DND-41 (cell line): Measurements from ENCODE around the gene HECW1.

Experiments
- ATAC-seq: fragments of 200-7000 bp; cut with Tn5 transposase; 3 replicates; pipeline ENCODE4 v1.9.1; 2021; ENCODE audit warnings: low read depth; ENCODE audit not compliant: insufficient read depth
- DNase-seq: peaks from one replicate; pipeline ENCODE4 v3.0.0-alpha.2; 2020
- H2AFZ ChIP-seq: 2 replicates; pipeline ENCODE4 v1.6.0; 2012; ENCODE audit warnings: low read depth, low read length
- H3K27ac ChIP-seq: 2 replicates; pipeline ENCODE4 v1.5.1; 2012; ENCODE audit warnings: low read length, inconsistent platforms
- H3K27me3 ChIP-seq: fragments of 200-600 bp; sonication (generic); 2 replicates; pipeline ENCODE4 v1.6.0; 2012; ENCODE audit warnings: low read length, mild to moderate bottlenecking, inconsistent platforms; ENCODE audit not compliant: insufficient read depth, poor library complexity
- H3K36me3 ChIP-seq: 2 replicates; pipeline ENCODE4 v1.5.1; 2012; ENCODE audit warnings: low read length, inconsistent platforms; ENCODE audit not compliant: insufficient read depth
- H3K4me1 ChIP-seq: 2 replicates; pipeline ENCODE4 v1.5.1; 2012; ENCODE audit warnings: mild to moderate bottlenecking, low read length; ENCODE audit not compliant: insufficient read depth
- H3K4me2 ChIP-seq: 2 replicates; pipeline ENCODE4 v1.6.0; 2012; ENCODE audit warnings: mild to moderate bottlenecking, moderate library complexity, low read length, inconsistent platforms; ENCODE audit not compliant: insufficient read depth
- H3K4me3 ChIP-seq, 2 experiments: fragments of 200-600 bp in 1 of 2; shearing (Covaris generic) in 1 of 2; 2 replicates each; pipeline ENCODE4 v1.5.1; 2012 to 2016; ENCODE audit warnings: inconsistent platforms in 2 of 2, low read length in 2 of 2, mild to moderate bottlenecking in 2 of 2, low read depth in 1 of 2, moderate library complexity in 1 of 2
- H3K79me2 ChIP-seq: 2 replicates; pipeline ENCODE4 v1.6.0; 2012; ENCODE audit warnings: low read length, inconsistent platforms; ENCODE audit not compliant: insufficient read depth
- H3K9ac ChIP-seq: 2 replicates; pipeline ENCODE4 v1.6.0; 2012; ENCODE audit warnings: low read depth, mild to moderate bottlenecking, inconsistent platforms, low read length, moderate library complexity
- H3K9me3 ChIP-seq: 2 replicates; pipeline ENCODE4 v1.5.1; 2012; ENCODE audit warnings: low read length, moderate library complexity, mild to moderate bottlenecking, inconsistent platforms; ENCODE audit not compliant: insufficient read depth, severe bottlenecking
- H4K20me1 ChIP-seq: 2 replicates; pipeline ENCODE4 v1.6.0; 2012; ENCODE audit warnings: low read length; ENCODE audit not compliant: insufficient read depth
- EZH2 ChIP-seq: IDR thresholded peaks from 3 replicates; pipeline ENCODE4 v1.6.1; 2012; ENCODE audit warnings: borderline replicate concordance, low read depth, mild to moderate bottlenecking, moderate library complexity, low read length, inconsistent platforms; ENCODE audit not compliant: severe bottlenecking
- TF ChIP-seq, protein P1 (sequence below): IDR thresholded peaks from 2 replicates; pipeline ENCODE4 v1.5.1; 2012; ENCODE audit warnings: borderline replicate concordance, low read length, moderate library complexity, mild to moderate bottlenecking; ENCODE audit not compliant: poor library complexity, severe bottlenecking; ENCODE audit errors: extremely low read depth

HECW1 gene

DNA sequence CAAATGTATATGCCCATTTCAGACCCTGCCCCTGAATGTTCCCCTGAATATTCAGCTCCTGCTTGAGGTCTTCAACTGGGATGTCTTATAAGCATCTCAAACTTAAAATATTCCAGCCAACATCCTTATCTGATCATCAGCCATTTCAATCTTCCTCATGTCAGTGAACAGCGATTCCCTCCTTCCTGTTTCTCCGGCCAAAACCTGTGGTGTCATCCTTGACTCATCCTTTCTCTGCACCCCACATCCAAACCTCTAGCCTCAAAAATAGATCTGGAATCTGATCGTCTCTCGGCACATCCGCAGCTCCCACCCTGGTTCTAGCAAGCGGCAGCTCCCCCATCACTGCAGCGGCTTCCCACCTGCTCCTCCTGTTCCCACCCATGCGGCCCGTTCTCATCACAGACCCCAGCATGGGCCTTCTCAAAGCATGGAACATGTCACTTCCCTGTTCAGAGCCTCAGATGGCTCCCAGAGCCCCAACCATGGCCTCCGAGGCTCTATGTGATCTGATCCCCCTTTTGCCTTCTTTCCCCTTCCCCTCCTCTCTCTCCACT lies 165.7 kb downstream of the HECW1 start:
- H3K9me3 ChIP-seq = no peaks in the 10 kb centered on the region
- H3K27me3 ChIP-seq = peaks cover 15% of the 10 kb centered on the region
- H3K79me2 ChIP-seq = no peaks in the 10 kb centered on the region
- H3K9ac ChIP-seq = no peak overlapping the region
- no peaks in the 10 kb centered on the region for H3K4me1 ChIP-seq
- H4K20me1 ChIP-seq = no peaks in the 10 kb centered on the region
- H2AFZ ChIP-seq = no peak overlapping the region
- ATAC-seq = no peak
- TF ChIP-seq, protein P1, sequence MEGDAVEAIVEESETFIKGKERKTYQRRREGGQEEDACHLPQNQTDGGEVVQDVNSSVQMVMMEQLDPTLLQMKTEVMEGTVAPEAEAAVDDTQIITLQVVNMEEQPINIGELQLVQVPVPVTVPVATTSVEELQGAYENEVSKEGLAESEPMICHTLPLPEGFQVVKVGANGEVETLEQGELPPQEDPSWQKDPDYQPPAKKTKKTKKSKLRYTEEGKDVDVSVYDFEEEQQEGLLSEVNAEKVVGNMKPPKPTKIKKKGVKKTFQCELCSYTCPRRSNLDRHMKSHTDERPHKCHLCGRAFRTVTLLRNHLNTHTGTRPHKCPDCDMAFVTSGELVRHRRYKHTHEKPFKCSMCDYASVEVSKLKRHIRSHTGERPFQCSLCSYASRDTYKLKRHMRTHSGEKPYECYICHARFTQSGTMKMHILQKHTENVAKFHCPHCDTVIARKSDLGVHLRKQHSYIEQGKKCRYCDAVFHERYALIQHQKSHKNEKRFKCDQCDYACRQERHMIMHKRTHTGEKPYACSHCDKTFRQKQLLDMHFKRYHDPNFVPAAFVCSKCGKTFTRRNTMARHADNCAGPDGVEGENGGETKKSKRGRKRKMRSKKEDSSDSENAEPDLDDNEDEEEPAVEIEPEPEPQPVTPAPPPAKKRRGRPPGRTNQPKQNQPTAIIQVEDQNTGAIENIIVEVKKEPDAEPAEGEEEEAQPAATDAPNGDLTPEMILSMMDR = no peak
- TF ChIP-seq EZH2 = no peak
- H3K27ac ChIP-seq = no peak overlapping the region
- no peaks in the 10 kb centered on the region for H3K36me3 ChIP-seq
- no peak for DNase-seq
- no peak overlapping the region for H3K4me3 ChIP-seq
- no peak overlapping the region for H3K4me2 ChIP-seq

DNA sequence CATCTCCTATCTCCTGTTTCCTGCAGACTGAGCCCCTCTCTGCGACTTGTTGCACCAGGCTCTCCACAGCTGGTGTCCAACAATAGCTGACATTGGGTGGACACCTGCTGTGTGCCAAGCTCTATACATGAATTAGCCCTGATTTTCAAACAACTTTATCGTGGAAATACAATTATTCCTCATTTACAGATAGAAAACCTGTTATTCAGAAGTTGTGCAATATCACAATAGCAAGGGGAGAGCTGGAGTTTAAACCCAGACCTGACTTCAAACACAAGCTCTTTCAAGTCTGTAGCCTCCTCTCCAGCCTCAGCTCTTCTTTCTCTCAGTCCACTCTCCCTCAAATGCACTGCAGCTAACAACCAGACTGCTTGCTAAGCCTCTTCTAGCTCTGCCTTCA lies 168.8 kb downstream of the HECW1 start:
- no peaks in the 10 kb centered on the region for H3K4me1 ChIP-seq
- no peak overlapping the region for H2AFZ ChIP-seq
- peaks cover 15% of the 10 kb centered on the region for H3K27me3 ChIP-seq
- H3K9ac ChIP-seq = no peak overlapping the region
- no peaks in the 10 kb centered on the region for H3K79me2 ChIP-seq
- no peak for DNase-seq
- no peaks in the 10 kb centered on the region for H3K36me3 ChIP-seq
- no peak overlapping the region for H3K27ac ChIP-seq
- no peak for ATAC-seq
- H4K20me1 ChIP-seq = no peaks in the 10 kb centered on the region
- no peak for TF ChIP-seq EZH2
- TF ChIP-seq, protein P1 = no peak
- H3K4me2 ChIP-seq = no peak overlapping the region
- no peak overlapping the region for H3K4me3 ChIP-seq
- H3K9me3 ChIP-seq = peaks cover 4% of the 10 kb centered on the region

DNA sequence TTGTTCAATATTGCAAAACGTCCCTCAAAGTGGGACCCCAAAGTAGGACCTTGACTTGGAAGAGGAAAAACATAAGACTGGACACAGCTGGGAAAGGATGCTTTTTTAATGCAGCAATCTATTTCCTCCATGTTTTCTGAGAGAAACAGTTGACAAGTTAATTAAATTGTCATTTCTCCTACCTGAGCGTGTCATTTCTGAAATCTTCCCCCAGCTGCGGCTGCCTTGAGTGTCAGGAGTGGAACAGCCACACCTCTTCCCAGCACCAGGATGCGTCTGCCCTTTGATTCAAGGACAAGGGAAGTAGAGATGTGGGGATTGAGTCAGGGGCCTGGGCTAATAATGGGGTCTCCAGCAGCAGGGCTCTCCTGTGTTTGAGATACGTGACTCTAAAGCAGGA lies 171.3 kb downstream of the HECW1 start:
- H3K9me3 ChIP-seq = peaks cover 4% of the 10 kb centered on the region
- ATAC-seq (no peak), DNase-seq (no peak)
- no peaks in the 10 kb centered on the region for H4K20me1 ChIP-seq
- H3K9ac ChIP-seq = no peak overlapping the region
- H3K79me2 ChIP-seq = no peaks in the 10 kb centered on the region
- peaks cover 15% of the 10 kb centered on the region for H3K27me3 ChIP-seq
- no peak overlapping the region for H3K27ac ChIP-seq
- no peaks in the 10 kb centered on the region for H3K4me1 ChIP-seq
- no peak overlapping the region for H2AFZ ChIP-seq
- no peaks in the 10 kb centered on the region for H3K36me3 ChIP-seq
- TF ChIP-seq EZH2 = no peak
- TF ChIP-seq, protein P1 = no peak
- H3K4me2 ChIP-seq = no peak overlapping the region
- H3K4me3 ChIP-seq = no peak overlapping the region

DNA sequence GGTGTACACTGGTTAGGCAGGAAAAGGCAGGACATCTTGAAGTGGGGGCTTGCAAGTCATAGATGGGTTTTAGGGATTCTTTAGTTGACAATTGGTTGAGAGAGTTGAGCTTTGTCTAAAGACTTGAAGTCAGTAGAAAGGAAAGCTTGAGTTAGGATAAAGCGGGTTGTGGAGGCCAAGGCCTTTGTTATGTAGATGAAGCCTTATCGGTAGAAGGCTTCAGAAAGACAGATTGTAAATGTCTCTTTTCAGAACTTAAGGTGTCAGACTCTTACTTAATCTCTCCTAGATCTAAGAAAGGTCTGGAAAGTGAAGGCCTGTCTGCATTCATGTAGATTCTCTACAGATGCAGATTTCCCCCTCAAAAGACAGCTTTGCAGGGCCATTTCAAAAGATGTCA lies 177.4 kb downstream of the HECW1 start:
- H3K9ac ChIP-seq = no peak overlapping the region
- H2AFZ ChIP-seq = no peak overlapping the region
- H3K4me2 ChIP-seq = no peak overlapping the region
- peaks cover 13% of the 10 kb centered on the region for H3K9me3 ChIP-seq
- TF ChIP-seq, protein P1 = no peak
- TF ChIP-seq EZH2 = no peak
- no peaks in the 10 kb centered on the region for H3K27me3 ChIP-seq
- DNase-seq = no peak
- H3K27ac ChIP-seq = no peak overlapping the region
- no peaks in the 10 kb centered on the region for H3K36me3 ChIP-seq
- no peak overlapping the region for H3K4me3 ChIP-seq
- no peaks in the 10 kb centered on the region for H4K20me1 ChIP-seq
- no peak for ATAC-seq
- no peaks in the 10 kb centered on the region for H3K4me1 ChIP-seq
- no peaks in the 10 kb centered on the region for H3K79me2 ChIP-seq
